Natural killer cell (primary cell): Measurements from ENCODE around the gene NRXN2. TPM values are rescaled to one million over a fixed set of nuclear protein-coding genes. Genes with fewer than 3 reads are reported as not detected.

Experiments used
- ATAC-seq, 3 donors: fragments of 150-1000 bp in 2 of 3; fragments of 200-7000 bp in 1 of 3; cut with Tn5 transposase; 1 replicate in 1 of 3; 2 replicates in 2 of 3; pipeline ENCODE4 v1.10.0; 2021; ENCODE audit warnings: mild to moderate bottlenecking in 2 of 3, moderate library complexity in 2 of 3
- DNase-seq, 2 donors: peaks; one replicate each; pipeline versions ENCODE4 v3.0.0 to v3.0.0-alpha.2; 2013 to 2021; ENCODE audit warnings: mixed read lengths in 1 of 2
- H3K27ac ChIP-seq: one replicate; pipeline ENCODE4 v1.5.1; 2013; ENCODE audit warnings: mild to moderate bottlenecking, low read length
- H3K27me3 ChIP-seq: one replicate; pipeline ENCODE4 v1.6.1; 2013; ENCODE audit warnings: low read length; ENCODE audit not compliant: control insufficient read depth, insufficient read depth
- H3K36me3 ChIP-seq: one replicate; pipeline ENCODE4 v1.6.1; 2013; ENCODE audit warnings: low read length; ENCODE audit not compliant: control insufficient read depth, insufficient read depth
- H3K4me1 ChIP-seq: one replicate; pipeline ENCODE4 v1.6.1; 2013; ENCODE audit warnings: low read length; ENCODE audit not compliant: control insufficient read depth, insufficient read depth
- H3K4me3 ChIP-seq: one replicate; pipeline ENCODE4 v1.5.1; 2013; ENCODE audit warnings: low read length
- H3K9me3 ChIP-seq: one replicate; pipeline ENCODE4 v1.6.1; 2013; ENCODE audit warnings: low read length; ENCODE audit not compliant: control insufficient read depth, insufficient read depth
- H3K27ac Mint-ChIP-seq, 2 donors: one replicate each; pipeline ENCODE4 v1.8.0; 2022; ENCODE audit warnings: mild to moderate bottlenecking in 2 of 2, mixed read lengths in 2 of 2, moderate library complexity in 1 of 2
- H3K27me3 Mint-ChIP-seq, 2 donors: one replicate each; pipeline ENCODE4 v1.8.0; 2022; ENCODE audit warnings: low read depth in 2 of 2, mixed read lengths in 2 of 2
- H3K36me3 Mint-ChIP-seq: one replicate; pipeline ENCODE4 v1.8.0; 2022; ENCODE audit warnings: mixed read lengths
- H3K4me1 Mint-ChIP-seq, 2 donors: one replicate each; pipeline ENCODE4 v1.8.0; 2022; ENCODE audit warnings: mixed read lengths in 2 of 2
- H3K4me3 Mint-ChIP-seq: one replicate; pipeline ENCODE4 v1.8.0; 2022; ENCODE audit warnings: mild to moderate bottlenecking, moderate library complexity, mixed read lengths
- H3K9me3 Mint-ChIP-seq, 2 donors: one replicate each; pipeline ENCODE4 v1.8.0; 2022; ENCODE audit warnings: mixed read lengths in 2 of 2
- CTCF ChIP-seq: fragments of 200-600 bp; IDR thresholded peaks from one replicate; pipeline ENCODE4 v1.8.0; 2022; ENCODE audit warnings: antibody characterized with exemption
- WGBS: methylation state at CpG from one replicate; pipeline ENCODE4 v1.1.7; 2013; ENCODE audit warnings: missing lambda C conversion rate; ENCODE audit not compliant: insufficient coverage; 5-methylcytosine and 5-hydroxymethylcytosine counted together
- intact Hi-C: fragments of 100-400 bp; cut with micrococcal nuclease; formaldehyde crosslinking; loops from one replicate; pipeline ENCODE4 v1.14.2; 2022
- total RNA-seq, 4 donors: library from RNA; stranded (reverse); fragments of 120-200 nt in 1 of 4; gene quantifications; one replicate each; pipeline versions ENCODE4 v1.2.3 to v1.2.4, GENCODE V29; 2013 to 2022

The NRXN2 gene
- total RNA-seq, 3 donors from 2014 or later (not counting 1 experiment from before 2014, with no cell fraction given): 2.9 to 9.6 (median 7.7) TPM

GRCh38 chr11:64711138-64711955 is 11.7 kb downstream of the NRXN2 start:
- Histone ChIP-seq H3K36me3 (no peaks in the 10 kb centered on the region), H3K27ac (no peak overlapping the region), H3K9me3 (no peaks in the 10 kb centered on the region), H3K27me3 (peaks cover 26% of the 10 kb centered on the region), H3K4me1 (peaks cover 12% of the 10 kb centered on the region), H3K4me3 (no peak overlapping the region)
- Mint-ChIP-seq H3K36me3 (no peaks in the 10 kb centered on the region), H3K27ac (no peak overlapping the region), H3K4me3 (peak overlapping the region; percentile 15), H3K27me3 (peaks cover 45 to 62% of the 10 kb centered on the region in 2 donors), H3K9me3 (no peaks in the 10 kb centered on the region), H3K4me1 (peaks cover 10 to 21% of the 10 kb centered on the region in 2 donors)
- no peak for TF ChIP-seq CTCF
- DNase-seq: no peak
- no peak for ATAC-seq
- 23% methylated on average over 46 of the region's 46 CpGs for WGBS
- intact Hi-C loops: no loop called here

GRCh38 chr11:64710418-64711137 is 12.4 kb downstream of the NRXN2 start:
- peaks cover 10 to 21% of the 10 kb centered on the region in 2 donors for H3K4me1 Mint-ChIP-seq
- H3K36me3 ChIP-seq: no peaks in the 10 kb centered on the region
- DNase-seq (no peak), ATAC-seq (no peak)
- H3K27me3 Mint-ChIP-seq: peaks cover 44 to 57% of the 10 kb centered on the region in 2 donors
- no peak for TF ChIP-seq CTCF
- no peak overlapping the region for H3K27ac ChIP-seq
- peaks cover 12% of the 10 kb centered on the region for H3K4me1 ChIP-seq
- intact Hi-C loops: no loop called here
- H3K27me3 ChIP-seq: peaks cover 26% of the 10 kb centered on the region
- no peaks in the 10 kb centered on the region for H3K36me3 Mint-ChIP-seq
- H3K4me3 ChIP-seq: no peak overlapping the region
- no peaks in the 10 kb centered on the region for H3K9me3 ChIP-seq
- WGBS: 63% methylated on average over 13 of the region's 13 CpGs
- no peak overlapping the region for H3K27ac Mint-ChIP-seq
- no peaks in the 10 kb centered on the region for H3K9me3 Mint-ChIP-seq
- no peak overlapping the region for H3K4me3 Mint-ChIP-seq

GRCh38 chr11:64705501-64705900 is 17.5 kb downstream of the NRXN2 start:
- Histone ChIP-seq H3K36me3 (no peaks in the 10 kb centered on the region), H3K27me3 (no peaks in the 10 kb centered on the region), H3K9me3 (no peaks in the 10 kb centered on the region), H3K4me3 (no peak overlapping the region), H3K4me1 (no peaks in the 10 kb centered on the region), H3K27ac (no peak overlapping the region)
- Mint-ChIP-seq H3K4me3 (no peak overlapping the region), H3K4me1 (peaks cover 0 to 6% of the 10 kb centered on the region in 2 donors), H3K36me3 (no peaks in the 10 kb centered on the region), H3K27ac (no peak overlapping the region), H3K9me3 (no peaks in the 10 kb centered on the region), H3K27me3 (peaks cover 15 to 25% of the 10 kb centered on the region in 2 donors)
- 72% methylated on average over 2 of the region's 2 CpGs for WGBS
- ATAC-seq (no peak), DNase-seq (no peak)
- intact Hi-C loops: no loop called here
- no peak for TF ChIP-seq CTCF
